GM19397 (cell line): ENCODE data around the gene RFX1.

Experiments used
- ATAC-seq: cut with Tn5 transposase; IDR thresholded peaks from one replicate; pipeline ENCODE4 v1.9.1; 2021; ENCODE audit warnings: mild to moderate bottlenecking, moderate library complexity; ENCODE audit not compliant: unreplicated experiment

RFX1 gene

GRCh38 chr19:13996928-13997630 is 9.0 kb downstream of the RFX1 start:
- no peak for ATAC-seq

- no peak for ATAC-seq
Observed at GRCh38 chr19:13995878-13996765, 10.0 kb downstream of the RFX1 start.

- no peak for ATAC-seq
Observed at GRCh38 chr19:13995017-13995728, 10.9 kb downstream of the RFX1 start.

- no peak for ATAC-seq
Observed at GRCh38 chr19:13993590-13994300, 12.4 kb downstream of the RFX1 start.

GRCh38 chr19:13992025-13992424 is 14.1 kb downstream of the RFX1 start:
- ATAC-seq = no peak

GRCh38 chr19:13990085-13990484 is 16.0 kb downstream of the RFX1 start:
- ATAC-seq = no peak

- ATAC-seq = no peak
Observed at GRCh38 chr19:13989487-13989886, 16.6 kb downstream of the RFX1 start.

GRCh38 chr19:13987101-13987890 is 18.8 kb downstream of the RFX1 start:
- no peak for ATAC-seq

- peak; percentile 75 for ATAC-seq
Observed at GRCh38 chr19:13986348-13986904, 19.7 kb downstream of the RFX1 start.

- ATAC-seq = peak; percentile 22
Observed at GRCh38 chr19:13985771-13986347, 20.3 kb downstream of the RFX1 start.

GRCh38 chr19:13984875-13985741 is 21.0 kb downstream of the RFX1 start:
- ATAC-seq = no peak

- no peak for ATAC-seq
Observed at GRCh38 chr19:13984186-13984585, 21.9 kb downstream of the RFX1 start.

- ATAC-seq = no peak
Observed at GRCh38 chr19:13983213-13983889, 22.8 kb downstream of the RFX1 start.

GRCh38 chr19:13982773-13983172 is 23.3 kb downstream of the RFX1 start:
- no peak for ATAC-seq

GRCh38 chr19:13981988-13982501 is 24.1 kb downstream of the RFX1 start:
- no peak for ATAC-seq

GRCh38 chr19:13981467-13981866 is 24.7 kb downstream of the RFX1 start:
- no peak for ATAC-seq

GRCh38 chr19:13981021-13981420 is 25.1 kb downstream of the RFX1 start:
- no peak for ATAC-seq

- ATAC-seq = no peak
Observed at GRCh38 chr19:13980340-13980739, 25.8 kb downstream of the RFX1 start.
